Natural killer cell (primary cell): Measurements from ENCODE around the gene PALLD. TPM values are rescaled to one million over a fixed set of nuclear protein-coding genes. Genes with fewer than 3 reads are reported as not detected.

Experiments used
- ATAC-seq, 3 donors: fragments of 150-1000 bp in 2 of 3; fragments of 200-7000 bp in 1 of 3; cut with Tn5 transposase; 1 replicate in 1 of 3; 2 replicates in 2 of 3; pipeline ENCODE4 v1.10.0; 2021; ENCODE audit warnings: mild to moderate bottlenecking in 2 of 3, moderate library complexity in 2 of 3
- DNase-seq, 2 donors: peaks; one replicate each; pipeline versions ENCODE4 v3.0.0 to v3.0.0-alpha.2; 2013 to 2021; ENCODE audit warnings: mixed read lengths in 1 of 2
- H3K27ac ChIP-seq: one replicate; pipeline ENCODE4 v1.5.1; 2013; ENCODE audit warnings: mild to moderate bottlenecking, low read length
- H3K27me3 ChIP-seq: one replicate; pipeline ENCODE4 v1.6.1; 2013; ENCODE audit warnings: low read length; ENCODE audit not compliant: control insufficient read depth, insufficient read depth
- H3K36me3 ChIP-seq: one replicate; pipeline ENCODE4 v1.6.1; 2013; ENCODE audit warnings: low read length; ENCODE audit not compliant: control insufficient read depth, insufficient read depth
- H3K4me1 ChIP-seq: one replicate; pipeline ENCODE4 v1.6.1; 2013; ENCODE audit warnings: low read length; ENCODE audit not compliant: control insufficient read depth, insufficient read depth
- H3K4me3 ChIP-seq: one replicate; pipeline ENCODE4 v1.5.1; 2013; ENCODE audit warnings: low read length
- H3K9me3 ChIP-seq: one replicate; pipeline ENCODE4 v1.6.1; 2013; ENCODE audit warnings: low read length; ENCODE audit not compliant: control insufficient read depth, insufficient read depth
- H3K27ac Mint-ChIP-seq, 2 donors: one replicate each; pipeline ENCODE4 v1.8.0; 2022; ENCODE audit warnings: mild to moderate bottlenecking in 2 of 2, mixed read lengths in 2 of 2, moderate library complexity in 1 of 2
- H3K27me3 Mint-ChIP-seq, 2 donors: one replicate each; pipeline ENCODE4 v1.8.0; 2022; ENCODE audit warnings: low read depth in 2 of 2, mixed read lengths in 2 of 2
- H3K36me3 Mint-ChIP-seq: one replicate; pipeline ENCODE4 v1.8.0; 2022; ENCODE audit warnings: mixed read lengths
- H3K4me1 Mint-ChIP-seq, 2 donors: one replicate each; pipeline ENCODE4 v1.8.0; 2022; ENCODE audit warnings: mixed read lengths in 2 of 2
- H3K4me3 Mint-ChIP-seq: one replicate; pipeline ENCODE4 v1.8.0; 2022; ENCODE audit warnings: mild to moderate bottlenecking, moderate library complexity, mixed read lengths
- H3K9me3 Mint-ChIP-seq, 2 donors: one replicate each; pipeline ENCODE4 v1.8.0; 2022; ENCODE audit warnings: mixed read lengths in 2 of 2
- WGBS: methylation state at CpG from one replicate; pipeline ENCODE4 v1.1.7; 2013; ENCODE audit warnings: missing lambda C conversion rate; ENCODE audit not compliant: insufficient coverage; 5-methylcytosine and 5-hydroxymethylcytosine counted together
- intact Hi-C: fragments of 100-400 bp; cut with micrococcal nuclease; formaldehyde crosslinking; loops from one replicate; pipeline ENCODE4 v1.14.2; 2022
- total RNA-seq, 4 donors: library from RNA; stranded (reverse); fragments of 120-200 nt in 1 of 4; gene quantifications; one replicate each; pipeline versions ENCODE4 v1.2.3 to v1.2.4, GENCODE V29; 2013 to 2022
- TF ChIP-seq, protein P1 (sequence below): fragments of 200-600 bp; IDR thresholded peaks from one replicate; pipeline ENCODE4 v1.8.0; 2022; ENCODE audit warnings: antibody characterized with exemption

Gene PALLD
- total RNA-seq, 3 donors from 2014 or later (not counting 1 experiment from before 2014, with no cell fraction given), result 15.1 to 25.4 (median 22.8) TPM

DNA sequence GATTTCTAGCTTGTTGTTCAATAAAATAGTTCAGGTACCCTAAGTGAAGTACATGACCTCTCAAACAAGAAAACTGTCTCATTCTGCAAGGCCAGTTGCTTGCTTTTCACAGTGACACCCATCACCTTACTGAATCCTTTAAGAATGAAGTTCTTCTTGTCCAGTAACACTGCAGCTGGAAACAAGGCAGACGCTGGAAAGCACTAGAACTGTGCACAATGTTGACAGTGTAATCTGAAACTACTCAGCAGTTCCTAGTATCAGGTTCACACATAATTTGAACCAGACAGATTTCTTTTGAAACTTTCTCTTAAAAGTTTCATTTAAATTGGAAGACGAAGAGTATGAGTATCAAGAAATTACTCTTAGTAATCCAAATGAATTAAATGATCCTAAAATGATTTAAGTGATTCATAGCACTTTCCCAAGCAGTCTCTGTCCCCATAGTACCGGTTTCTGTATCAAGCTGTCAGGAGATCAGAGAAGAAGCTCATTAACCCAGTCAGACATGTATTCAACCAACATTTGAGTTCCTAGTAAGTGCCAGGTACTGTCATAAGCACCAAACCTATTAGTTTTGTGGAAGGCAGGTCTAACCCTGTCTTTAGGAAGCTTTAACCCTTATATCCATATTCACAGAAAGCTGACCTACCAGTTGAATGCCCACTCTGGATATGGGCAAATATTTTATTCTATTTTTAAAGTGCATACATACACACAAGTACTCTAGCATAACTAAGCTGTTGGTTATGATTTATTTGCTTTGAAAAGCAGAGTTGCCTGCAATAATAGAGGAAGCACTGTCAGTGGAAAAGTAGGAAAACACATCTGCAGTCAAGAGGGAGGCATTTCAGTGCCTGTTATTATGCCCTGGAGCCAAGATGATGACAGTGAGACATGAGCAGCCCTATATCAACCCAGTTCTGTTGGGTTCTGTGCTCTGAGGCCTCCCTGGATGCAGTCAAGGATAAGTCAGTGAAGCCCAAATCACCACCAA lies 63.6 kb downstream of the PALLD start:
- Histone ChIP-seq H3K36me3 (no peaks in the 10 kb centered on the region), H3K4me3 (no peak overlapping the region), H3K9me3 (no peaks in the 10 kb centered on the region), H3K27me3 (no peaks in the 10 kb centered on the region), H3K27ac (no peak overlapping the region), H3K4me1 (no peaks in the 10 kb centered on the region)
- TF ChIP-seq, protein P1, sequence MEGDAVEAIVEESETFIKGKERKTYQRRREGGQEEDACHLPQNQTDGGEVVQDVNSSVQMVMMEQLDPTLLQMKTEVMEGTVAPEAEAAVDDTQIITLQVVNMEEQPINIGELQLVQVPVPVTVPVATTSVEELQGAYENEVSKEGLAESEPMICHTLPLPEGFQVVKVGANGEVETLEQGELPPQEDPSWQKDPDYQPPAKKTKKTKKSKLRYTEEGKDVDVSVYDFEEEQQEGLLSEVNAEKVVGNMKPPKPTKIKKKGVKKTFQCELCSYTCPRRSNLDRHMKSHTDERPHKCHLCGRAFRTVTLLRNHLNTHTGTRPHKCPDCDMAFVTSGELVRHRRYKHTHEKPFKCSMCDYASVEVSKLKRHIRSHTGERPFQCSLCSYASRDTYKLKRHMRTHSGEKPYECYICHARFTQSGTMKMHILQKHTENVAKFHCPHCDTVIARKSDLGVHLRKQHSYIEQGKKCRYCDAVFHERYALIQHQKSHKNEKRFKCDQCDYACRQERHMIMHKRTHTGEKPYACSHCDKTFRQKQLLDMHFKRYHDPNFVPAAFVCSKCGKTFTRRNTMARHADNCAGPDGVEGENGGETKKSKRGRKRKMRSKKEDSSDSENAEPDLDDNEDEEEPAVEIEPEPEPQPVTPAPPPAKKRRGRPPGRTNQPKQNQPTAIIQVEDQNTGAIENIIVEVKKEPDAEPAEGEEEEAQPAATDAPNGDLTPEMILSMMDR, result no peak
- H3K27me3 Mint-ChIP-seq, result peaks cover 15 to 17% of the 10 kb centered on the region in 2 donors
- WGBS, result 98% methylated on average over 2 of the region's 3 CpGs
- no peaks in the 10 kb centered on the region for H3K4me1 Mint-ChIP-seq
- no peak overlapping the region for H3K4me3 Mint-ChIP-seq
- ATAC-seq, result no peak
- H3K36me3 Mint-ChIP-seq, result no peaks in the 10 kb centered on the region
- H3K27ac Mint-ChIP-seq, result no peak overlapping the region
- H3K9me3 Mint-ChIP-seq, result no peaks in the 10 kb centered on the region
- no peak for DNase-seq
- intact Hi-C loops, result no loop called here

- Histone ChIP-seq H3K36me3 (no peaks in the 10 kb centered on the region), H3K9me3 (no peaks in the 10 kb centered on the region), H3K27ac (no peak overlapping the region), H3K4me3 (no peak overlapping the region), H3K27me3 (no peaks in the 10 kb centered on the region), H3K4me1 (no peaks in the 10 kb centered on the region)
- no peaks in the 10 kb centered on the region for H3K36me3 Mint-ChIP-seq
- intact Hi-C loops, result no loop called here
- no peaks in the 10 kb centered on the region for H3K9me3 Mint-ChIP-seq
- TF ChIP-seq, protein P1, result no peak
- WGBS, result 83% methylated on average over 1 of the region's 3 CpGs
- DNase-seq, result no peak
- peaks cover 15 to 17% of the 10 kb centered on the region in 2 donors for H3K27me3 Mint-ChIP-seq
- no peak for ATAC-seq
- H3K4me1 Mint-ChIP-seq, result no peaks in the 10 kb centered on the region
- no peak overlapping the region for H3K27ac Mint-ChIP-seq
- H3K4me3 Mint-ChIP-seq, result no peak overlapping the region
Measured at GRCh38 chr4:168562041-168562571, 65.3 kb downstream of the PALLD start.

GRCh38 chr4:168564023-168564422 lies 67.2 kb downstream of the PALLD start:
- Mint-ChIP-seq H3K9me3 (no peaks in the 10 kb centered on the region), H3K27ac (no peak overlapping the region), H3K27me3 (peaks cover 6 to 9% of the 10 kb centered on the region in 2 donors), H3K4me3 (no peak overlapping the region), H3K4me1 (no peaks in the 10 kb centered on the region), H3K36me3 (no peaks in the 10 kb centered on the region)
- no peak overlapping the region for H3K27ac ChIP-seq
- no peaks in the 10 kb centered on the region for H3K36me3 ChIP-seq
- no peaks in the 10 kb centered on the region for H3K27me3 ChIP-seq
- intact Hi-C loops, result no loop called here
- H3K9me3 ChIP-seq, result no peaks in the 10 kb centered on the region
- H3K4me1 ChIP-seq, result no peaks in the 10 kb centered on the region
- WGBS, result 96% methylated on average over 3 of the region's 3 CpGs
- TF ChIP-seq, protein P1, result no peak
- ATAC-seq (no peak), DNase-seq (no peak)
- H3K4me3 ChIP-seq, result no peak overlapping the region
